Liver (tissue), 9 donors: Measurements from ENCODE around the gene TAB2. TPM values are rescaled to one million over a fixed set of nuclear protein-coding genes. Genes with fewer than 3 reads are reported as not detected.

Source experiments
- DNase-seq: peaks from one replicate; pipeline ENCODE4 v3.0.0-alpha.2; 2017; ENCODE audit warnings: low spot score
- H3K27ac ChIP-seq, 2 donors: one replicate each; pipeline ENCODE4 v1.7.0; 2013; ENCODE audit warnings: inconsistent platforms in 2 of 2, low read length in 2 of 2, control low read depth in 1 of 2, low read depth in 1 of 2, mild to moderate bottlenecking in 1 of 2
- H3K27me3 ChIP-seq, 4 donors: one replicate each; pipeline versions ENCODE4 v1.6.1 to v1.7.0; 2013; ENCODE audit warnings: low read length in 3 of 4, inconsistent platforms in 1 of 4, mild to moderate bottlenecking in 1 of 4, moderate library complexity in 1 of 4; ENCODE audit not compliant: control insufficient read depth in 4 of 4, insufficient read depth in 4 of 4
- H3K36me3 ChIP-seq, 4 donors: one replicate each; pipeline versions ENCODE4 v1.6.1 to v1.7.0; 2013; ENCODE audit warnings: low read length in 3 of 4, mild to moderate bottlenecking in 3 of 4, low read depth in 1 of 4, moderate library complexity in 1 of 4; ENCODE audit not compliant: control insufficient read depth in 4 of 4, insufficient read depth in 3 of 4
- H3K4me1 ChIP-seq, 4 donors: one replicate each; pipeline versions ENCODE4 v1.6.1 to v1.7.0; 2013; ENCODE audit warnings: low read length in 3 of 4, mild to moderate bottlenecking in 3 of 4, moderate library complexity in 1 of 4; ENCODE audit not compliant: control insufficient read depth in 4 of 4, insufficient read depth in 4 of 4
- H3K4me3 ChIP-seq, 3 donors: one replicate each; pipeline versions ENCODE4 v1.6.1 to v1.7.0; 2013; ENCODE audit warnings: low read length in 3 of 3, control low read depth in 1 of 3, low read depth in 1 of 3, mild to moderate bottlenecking in 1 of 3
- H3K9ac ChIP-seq, 2 donors: one replicate each; pipeline ENCODE4 v1.7.0; 2013; ENCODE audit warnings: low read length in 2 of 2, mild to moderate bottlenecking in 2 of 2, moderate library complexity in 2 of 2, control low read depth in 1 of 2, low read depth in 1 of 2
- H3K9me3 ChIP-seq, 4 donors: one replicate each; pipeline versions ENCODE4 v1.6.1 to v1.7.0; 2013; ENCODE audit warnings: low read length in 3 of 4; ENCODE audit not compliant: control insufficient read depth in 4 of 4
- CTCF ChIP-seq: fragments of 150-350 bp; IDR thresholded peaks from 2 replicates; pipeline ENCODE4 v1.5.1; 2017; ENCODE audit warnings: improper control_type of control experiment, low read depth, low read length; ENCODE audit not compliant: missing input control
- EGR1 ChIP-seq, 2 donors: IDR thresholded peaks; 2 replicates each; pipeline ENCODE4 v1.6.1; 2016 to 2018; ENCODE audit warnings: antibody characterized with exemption in 2 of 2, low read depth in 2 of 2
- FOXA1 ChIP-seq: IDR thresholded peaks from 2 replicates; pipeline ENCODE4 v1.6.1; 2016; ENCODE audit warnings: antibody characterized with exemption
- FOXA2 ChIP-seq: IDR thresholded peaks from 2 replicates; pipeline ENCODE4 v1.6.1; 2016; ENCODE audit warnings: antibody characterized with exemption
- GABPA ChIP-seq, 2 donors: IDR thresholded peaks in 1 of 2; conservative IDR thresholded peaks in 1 of 2; 2 replicates each; pipeline ENCODE4 v1.6.1; 2016; ENCODE audit warnings: antibody characterized with exemption in 2 of 2, mild to moderate bottlenecking in 1 of 2, moderate library complexity in 1 of 2
- HNF4A ChIP-seq, 2 donors: conservative IDR thresholded peaks; 2 replicates each; pipeline ENCODE4 v1.6.1; 2016; ENCODE audit warnings: antibody characterized with exemption in 2 of 2, mild to moderate bottlenecking in 2 of 2
- HNF4G ChIP-seq: IDR thresholded peaks from 2 replicates; pipeline ENCODE4 v1.6.1; 2016; ENCODE audit warnings: antibody characterized with exemption
- JUND ChIP-seq, 2 donors: IDR thresholded peaks; 2 replicates each; pipeline ENCODE4 v1.6.1; 2016; ENCODE audit warnings: antibody characterized with exemption in 2 of 2
- MAX ChIP-seq: IDR thresholded peaks from 2 replicates; pipeline ENCODE4 v1.6.1; 2016; ENCODE audit warnings: antibody characterized with exemption
- NR2F2 ChIP-seq: IDR thresholded peaks from 2 replicates; pipeline ENCODE4 v1.6.1; 2016; ENCODE audit warnings: antibody characterized with exemption
- RAD21 ChIP-seq, 2 donors: IDR thresholded peaks; 2 replicates each; pipeline ENCODE4 v1.6.1; 2016; ENCODE audit warnings: antibody characterized with exemption in 2 of 2, mild to moderate bottlenecking in 2 of 2
- RXRA ChIP-seq, 2 donors: IDR thresholded peaks; 2 replicates each; pipeline ENCODE4 v1.6.1; 2017 to 2018; ENCODE audit warnings: antibody characterized with exemption in 2 of 2, mild to moderate bottlenecking in 1 of 2
- SP1 ChIP-seq: IDR thresholded peaks from 2 replicates; pipeline ENCODE4 v1.6.1; 2018; ENCODE audit warnings: antibody characterized with exemption, mild to moderate bottlenecking
- TAF1 ChIP-seq: conservative IDR thresholded peaks from 2 replicates; pipeline ENCODE4 v1.6.1; 2016; ENCODE audit warnings: antibody characterized with exemption, mild to moderate bottlenecking
- WGBS: extraction: QIAGEN DNeasy Blood & Tissue Kit; methylation state at CpG from one replicate; pipeline ENCODE4 v1.1.7; 2013; 5-methylcytosine and 5-hydroxymethylcytosine counted together
- polyA plus RNA-seq, 2 donors: library from polyadenylated mRNA; stranded (reverse) in 1 of 2; unstranded in 1 of 2; fragments of 200-250 nt in 1 of 2; fragments of >200 nt in 1 of 2; fragmentation: Nextera tagmentation in 1 of 2; extraction: Ambion mirVana in 1 of 2; gene quantifications; one replicate each; pipeline versions ENCODE4 v1.2.1 to v1.2.3, GENCODE V29; 2013 to 2015
- total RNA-seq, 2 donors: library from RNA; depleted of rRNA; stranded (reverse); fragments of >200 nt; gene quantifications; one replicate each; pipeline ENCODE4 v1.2.3, GENCODE V29; 2014
- TF ChIP-seq, protein P1 (sequence below): IDR thresholded peaks from 2 replicates; pipeline ENCODE4 v1.6.1; 2016; ENCODE audit warnings: antibody characterized with exemption
- TF ChIP-seq, protein P2 (sequence below): IDR thresholded peaks from 2 replicates; pipeline ENCODE4 v1.6.1; 2016; ENCODE audit warnings: antibody characterized with exemption, mild to moderate bottlenecking
- TF ChIP-seq, protein P3 (sequence below): IDR thresholded peaks from 2 replicates; pipeline ENCODE4 v1.6.1; 2016; ENCODE audit warnings: antibody characterized with exemption
- donor health status: healthy.
- donor health status: healthy.
- donor health status: healthy.
- donor health status: healthy.
- donor health status: healthy.

TAB2 gene
- total and polyA plus RNA-seq, 4 donors: 10.5 to 25.6 (median 18.0) TPM

DNA sequence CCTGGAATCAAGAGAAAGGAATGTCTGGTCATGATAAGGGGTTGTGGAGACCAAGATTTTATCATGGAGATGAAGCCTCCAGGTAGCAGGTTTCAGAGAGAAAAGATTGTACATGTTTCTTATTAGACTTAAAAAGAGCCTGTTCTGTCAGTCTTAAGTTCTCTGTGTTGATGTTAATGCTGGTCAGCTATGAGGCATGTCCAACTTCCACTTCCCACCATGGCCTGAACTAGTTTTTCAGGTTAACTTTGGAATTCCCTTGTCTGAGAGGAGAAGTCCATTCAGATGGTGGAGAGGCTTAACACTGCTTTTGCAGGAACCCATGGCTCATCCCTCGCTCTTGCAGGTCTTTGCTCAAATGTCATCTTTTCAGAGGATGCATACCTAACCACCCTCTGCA lies 27.5 kb upstream of the TAB2 start:
- H3K4me3 ChIP-seq: no peak overlapping the region
- WGBS: 100% methylated on average over 1 of the region's 1 CpG
- H3K36me3 ChIP-seq: no peaks in the 10 kb centered on the region
- no peak for TF ChIP-seq EGR1 (IDR thresholded peaks at IDR 0.05; ENCODE audit: low read depth in 2 of 2)
- TF ChIP-seq MAX: no peak
- no peak for TF ChIP-seq FOXA1
- no peak for TF ChIP-seq HNF4A (conservative IDR thresholded peaks at IDR 0.05)
- TF ChIP-seq, protein P1, sequence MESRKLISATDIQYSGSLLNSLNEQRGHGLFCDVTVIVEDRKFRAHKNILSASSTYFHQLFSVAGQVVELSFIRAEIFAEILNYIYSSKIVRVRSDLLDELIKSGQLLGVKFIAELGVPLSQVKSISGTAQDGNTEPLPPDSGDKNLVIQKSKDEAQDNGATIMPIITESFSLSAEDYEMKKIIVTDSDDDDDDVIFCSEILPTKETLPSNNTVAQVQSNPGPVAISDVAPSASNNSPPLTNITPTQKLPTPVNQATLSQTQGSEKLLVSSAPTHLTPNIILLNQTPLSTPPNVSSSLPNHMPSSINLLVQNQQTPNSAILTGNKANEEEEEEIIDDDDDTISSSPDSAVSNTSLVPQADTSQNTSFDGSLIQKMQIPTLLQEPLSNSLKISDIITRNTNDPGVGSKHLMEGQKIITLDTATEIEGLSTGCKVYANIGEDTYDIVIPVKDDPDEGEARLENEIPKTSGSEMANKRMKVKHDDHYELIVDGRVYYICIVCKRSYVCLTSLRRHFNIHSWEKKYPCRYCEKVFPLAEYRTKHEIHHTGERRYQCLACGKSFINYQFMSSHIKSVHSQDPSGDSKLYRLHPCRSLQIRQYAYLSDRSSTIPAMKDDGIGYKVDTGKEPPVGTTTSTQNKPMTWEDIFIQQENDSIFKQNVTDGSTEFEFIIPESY: no peak
- no peak for TF ChIP-seq RAD21 (IDR thresholded peaks at IDR 0.05)
- TF ChIP-seq RXRA (IDR thresholded peaks at IDR 0.05): no peak
- no peak for TF ChIP-seq GABPA (IDR thresholded peaks at IDR 0.05 in 1 of 2, conservative IDR thresholded peaks at IDR 0.05 in 1 of 2)
- TF ChIP-seq, protein P2, sequence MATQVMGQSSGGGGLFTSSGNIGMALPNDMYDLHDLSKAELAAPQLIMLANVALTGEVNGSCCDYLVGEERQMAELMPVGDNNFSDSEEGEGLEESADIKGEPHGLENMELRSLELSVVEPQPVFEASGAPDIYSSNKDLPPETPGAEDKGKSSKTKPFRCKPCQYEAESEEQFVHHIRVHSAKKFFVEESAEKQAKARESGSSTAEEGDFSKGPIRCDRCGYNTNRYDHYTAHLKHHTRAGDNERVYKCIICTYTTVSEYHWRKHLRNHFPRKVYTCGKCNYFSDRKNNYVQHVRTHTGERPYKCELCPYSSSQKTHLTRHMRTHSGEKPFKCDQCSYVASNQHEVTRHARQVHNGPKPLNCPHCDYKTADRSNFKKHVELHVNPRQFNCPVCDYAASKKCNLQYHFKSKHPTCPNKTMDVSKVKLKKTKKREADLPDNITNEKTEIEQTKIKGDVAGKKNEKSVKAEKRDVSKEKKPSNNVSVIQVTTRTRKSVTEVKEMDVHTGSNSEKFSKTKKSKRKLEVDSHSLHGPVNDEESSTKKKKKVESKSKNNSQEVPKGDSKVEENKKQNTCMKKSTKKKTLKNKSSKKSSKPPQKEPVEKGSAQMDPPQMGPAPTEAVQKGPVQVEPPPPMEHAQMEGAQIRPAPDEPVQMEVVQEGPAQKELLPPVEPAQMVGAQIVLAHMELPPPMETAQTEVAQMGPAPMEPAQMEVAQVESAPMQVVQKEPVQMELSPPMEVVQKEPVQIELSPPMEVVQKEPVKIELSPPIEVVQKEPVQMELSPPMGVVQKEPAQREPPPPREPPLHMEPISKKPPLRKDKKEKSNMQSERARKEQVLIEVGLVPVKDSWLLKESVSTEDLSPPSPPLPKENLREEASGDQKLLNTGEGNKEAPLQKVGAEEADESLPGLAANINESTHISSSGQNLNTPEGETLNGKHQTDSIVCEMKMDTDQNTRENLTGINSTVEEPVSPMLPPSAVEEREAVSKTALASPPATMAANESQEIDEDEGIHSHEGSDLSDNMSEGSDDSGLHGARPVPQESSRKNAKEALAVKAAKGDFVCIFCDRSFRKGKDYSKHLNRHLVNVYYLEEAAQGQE: no peak
- no peak for TF ChIP-seq NR2F2
- no peak for TF ChIP-seq HNF4G
- no peak for TF ChIP-seq JUND (IDR thresholded peaks at IDR 0.05)
- no peak for TF ChIP-seq FOXA2
- TF ChIP-seq, protein P3, sequence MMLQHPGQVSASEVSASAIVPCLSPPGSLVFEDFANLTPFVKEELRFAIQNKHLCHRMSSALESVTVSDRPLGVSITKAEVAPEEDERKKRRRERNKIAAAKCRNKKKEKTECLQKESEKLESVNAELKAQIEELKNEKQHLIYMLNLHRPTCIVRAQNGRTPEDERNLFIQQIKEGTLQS: no peak
- H3K4me1 ChIP-seq: no peaks in the 10 kb centered on the region
- H3K9me3 ChIP-seq: no peaks in the 10 kb centered on the region
- no peak for DNase-seq
- H3K27ac ChIP-seq: no peak overlapping the region
- H3K27me3 ChIP-seq: no peaks in the 10 kb centered on the region
- H3K9ac ChIP-seq: no peak overlapping the region

DNA sequence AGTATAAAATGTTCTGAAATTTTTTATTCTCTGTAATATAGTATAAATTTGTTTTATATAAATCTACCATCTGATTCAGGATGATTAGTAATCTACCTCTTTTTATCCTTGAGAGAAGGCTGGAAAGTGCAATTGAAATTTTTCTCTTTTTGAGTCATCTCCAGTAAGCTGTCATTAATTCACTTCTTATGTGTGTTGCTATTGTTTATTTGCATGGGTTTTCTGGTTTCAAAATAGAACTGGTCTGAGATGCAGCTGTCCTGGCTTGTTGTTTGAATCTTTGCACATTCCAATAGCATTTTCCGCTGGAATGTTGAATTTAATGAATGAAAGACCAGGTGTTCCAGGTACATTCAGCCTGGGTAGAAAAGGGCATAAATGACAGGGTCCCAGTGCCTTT lies 24.3 kb upstream of the TAB2 start:
- TF ChIP-seq CTCF (no peak), SP1 (no peak), TAF1 (no peak), EGR1 (IDR thresholded peaks at IDR 0.05; ENCODE audit: low read depth in 2 of 2) (no peak), JUND (IDR thresholded peaks at IDR 0.05) (no peak), MAX (no peak), RAD21 (IDR thresholded peaks at IDR 0.05) (no peak), HNF4G (no peak), RXRA (IDR thresholded peaks at IDR 0.05) (no peak)
- Histone ChIP-seq H3K27me3 (no peaks in the 10 kb centered on the region), H3K9me3 (no peaks in the 10 kb centered on the region), H3K4me3 (no peak overlapping the region), H3K9ac (no peak overlapping the region), H3K36me3 (no peaks in the 10 kb centered on the region), H3K27ac (no peak overlapping the region), H3K4me1 (no peaks in the 10 kb centered on the region)
- DNase-seq: no peak
- 93% methylated on average over 1 of the region's 1 CpG for WGBS
